NCI-H1436 (cell line): Measurements from ENCODE around the gene ELAVL2.
"Not testable (repeated sequence)": the region's sequence is repeated elsewhere in the genome, so short reads cannot be mapped to it uniquely, and the experiment has no call there.

Source experiments
- DNase-seq: peaks from one replicate; lab custom pipeline; 2025; lab: John Stamatoyannopoulos, UW

ELAVL2 gene

GRCh38 chr9:23723048-23723447, 103.0 kb downstream of the ELAVL2 start:
- DNase-seq = not testable (repeated sequence)

- no peak for DNase-seq
These were observed 104.6 kb downstream of the ELAVL2 start for GRCh38 chr9:23721466-23721865.

GRCh38 chr9:23717505-23717904, 108.5 kb downstream of the ELAVL2 start:
- DNase-seq = no peak

- DNase-seq = no peak
These were observed 118.8 kb downstream of the ELAVL2 start for GRCh38 chr9:23707249-23707648.

- no peak for DNase-seq
These were observed 123.6 kb downstream of the ELAVL2 start for GRCh38 chr9:23702311-23702922.

GRCh38 chr9:23701291-23701690, 124.7 kb downstream of the ELAVL2 start:
- no peak for DNase-seq

GRCh38 chr9:23700359-23700758, 125.7 kb downstream of the ELAVL2 start:
- no peak for DNase-seq

GRCh38 chr9:23698161-23698560, 127.9 kb downstream of the ELAVL2 start:
- no peak for DNase-seq

GRCh38 chr9:23695572-23695971, 130.5 kb downstream of the ELAVL2 start:
- no peak for DNase-seq

GRCh38 chr9:23693374-23693773, 132.7 kb downstream of the ELAVL2 start:
- no peak for DNase-seq

- no peak for DNase-seq
These were observed 139.1 kb downstream of the ELAVL2 start for GRCh38 chr9:23686896-23687295.

- DNase-seq = no peak
These were observed 139.8 kb downstream of the ELAVL2 start for GRCh38 chr9:23686257-23686656.

- DNase-seq = peak; percentile 25
These were observed 142.4 kb downstream of the ELAVL2 start for GRCh38 chr9:23683611-23684061.

- DNase-seq = peak; percentile 32
These were observed 143.1 kb downstream of the ELAVL2 start for GRCh38 chr9:23682891-23683431.

- DNase-seq = no peak
These were observed 143.7 kb downstream of the ELAVL2 start for GRCh38 chr9:23682352-23682751.

GRCh38 chr9:23677446-23677845, 148.6 kb downstream of the ELAVL2 start:
- no peak for DNase-seq

- DNase-seq = no peak
These were observed 151.9 kb downstream of the ELAVL2 start for GRCh38 chr9:23674016-23674585.

GRCh38 chr9:23672151-23672550, 153.9 kb downstream of the ELAVL2 start:
- DNase-seq = no peak

GRCh38 chr9:23669776-23670175, 156.3 kb downstream of the ELAVL2 start:
- no peak for DNase-seq

- no peak for DNase-seq
These were observed 160.4 kb downstream of the ELAVL2 start for GRCh38 chr9:23665635-23666034.

GRCh38 chr9:23665051-23665450, 161.0 kb downstream of the ELAVL2 start:
- DNase-seq = no peak

GRCh38 chr9:23663946-23664345, 162.1 kb downstream of the ELAVL2 start:
- DNase-seq = no peak

GRCh38 chr9:23663536-23663935, 162.5 kb downstream of the ELAVL2 start:
- no peak for DNase-seq

- DNase-seq = no peak
These were observed 162.9 kb downstream of the ELAVL2 start for GRCh38 chr9:23663125-23663524.
